NCI-H82 treated with DMSO at 0.1 percent for 48 hours (cell line): ENCODE results near the gene XRCC6.
"Not testable (repeated sequence)": the region's sequence is repeated elsewhere in the genome, so short reads cannot be mapped to it uniquely, and the experiment has no call there.

Experiments
- DNase-seq: peaks from one replicate; lab custom pipeline; 2025; ENCODE audit not compliant: unreplicated experiment; lab: John Stamatoyannopoulos, UW

The XRCC6 gene

GRCh38 chr22:41648432-41648831 lies 27.3 kb downstream of the XRCC6 start:
- DNase-seq, result no peak

DNA sequence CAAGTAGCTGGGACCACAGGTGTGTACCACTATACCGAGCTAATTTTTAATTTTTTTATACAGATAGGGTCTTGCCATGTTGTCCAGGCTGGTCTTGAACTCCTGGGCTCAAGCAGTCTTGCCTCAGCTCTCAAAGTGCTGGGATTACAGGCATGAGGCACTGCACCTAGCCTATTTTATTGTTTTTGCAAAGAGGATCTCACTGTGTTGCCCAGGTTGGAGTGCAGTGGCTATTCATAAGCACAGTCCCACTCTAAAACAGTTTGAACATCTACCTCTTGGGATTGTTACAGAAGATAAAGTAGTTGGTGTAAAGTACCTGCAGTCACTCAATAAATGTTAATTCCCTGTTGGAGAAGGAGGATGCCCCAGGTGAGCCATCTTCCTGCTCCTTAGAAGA lies 29.1 kb downstream of the XRCC6 start:
- no peak for DNase-seq

DNA sequence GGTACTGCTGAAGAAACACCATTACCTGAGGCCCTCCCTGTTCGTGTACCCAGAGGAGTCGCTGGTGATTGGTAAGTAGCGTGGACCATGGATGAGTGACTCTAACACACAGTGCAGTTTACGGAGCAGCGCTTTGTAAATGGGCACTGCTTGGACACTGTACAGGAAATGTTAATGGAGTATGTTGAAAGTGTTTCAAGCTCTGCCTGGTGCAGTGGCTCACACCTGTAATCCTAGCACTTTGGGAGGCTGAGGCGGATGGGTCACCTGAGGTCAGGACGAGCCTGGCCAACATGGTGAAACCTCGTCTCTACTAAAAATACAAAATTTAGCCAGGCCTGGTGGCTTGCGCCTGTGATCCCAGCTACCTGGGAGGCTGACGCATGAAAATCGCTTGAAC lies 29.7 kb downstream of the XRCC6 start:
- no peak for DNase-seq

DNA sequence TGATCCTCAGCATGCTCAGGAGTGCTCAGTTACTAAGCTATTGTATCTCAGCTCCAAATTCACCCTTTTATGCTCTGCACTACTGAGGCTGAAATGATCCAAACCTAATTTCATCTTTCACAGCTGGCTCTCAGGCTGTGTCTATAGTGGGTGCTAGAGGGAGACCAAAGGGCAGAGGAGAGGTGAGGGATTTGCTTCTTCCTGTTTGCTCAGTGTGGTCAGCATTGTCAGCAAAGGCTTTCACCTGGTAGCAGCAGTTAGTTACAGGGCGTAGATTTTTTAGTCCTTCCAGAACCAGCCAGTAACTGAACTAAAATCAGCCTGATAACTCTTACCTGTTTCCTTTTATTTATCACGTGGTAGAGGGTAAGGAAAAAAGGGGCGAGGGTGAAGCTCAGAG lies 33.2 kb downstream of the XRCC6 start:
- DNase-seq, result no peak

DNA sequence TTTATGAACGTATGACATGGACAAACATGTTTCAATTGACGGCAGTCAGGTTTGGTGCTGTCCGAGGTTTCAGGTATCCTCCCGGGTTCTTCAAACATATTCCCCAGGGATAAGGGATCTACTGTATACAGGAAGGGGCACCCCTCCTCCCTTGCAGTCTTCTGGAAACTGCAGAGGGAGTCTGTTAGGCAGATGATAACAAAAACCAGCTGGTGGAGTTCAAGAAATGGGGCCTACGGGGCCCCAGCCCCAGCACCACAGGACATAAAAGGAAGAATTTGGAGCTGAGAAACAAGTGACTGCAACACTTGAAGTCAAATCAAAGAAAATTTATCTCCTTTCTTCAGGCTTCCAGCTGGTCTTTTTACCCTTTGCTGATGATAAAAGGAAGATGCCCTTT lies 35.5 kb downstream of the XRCC6 start:
- no peak for DNase-seq

- no peak for DNase-seq
Measured at GRCh38 chr22:41657709-41658108, 36.6 kb downstream of the XRCC6 start.

DNA sequence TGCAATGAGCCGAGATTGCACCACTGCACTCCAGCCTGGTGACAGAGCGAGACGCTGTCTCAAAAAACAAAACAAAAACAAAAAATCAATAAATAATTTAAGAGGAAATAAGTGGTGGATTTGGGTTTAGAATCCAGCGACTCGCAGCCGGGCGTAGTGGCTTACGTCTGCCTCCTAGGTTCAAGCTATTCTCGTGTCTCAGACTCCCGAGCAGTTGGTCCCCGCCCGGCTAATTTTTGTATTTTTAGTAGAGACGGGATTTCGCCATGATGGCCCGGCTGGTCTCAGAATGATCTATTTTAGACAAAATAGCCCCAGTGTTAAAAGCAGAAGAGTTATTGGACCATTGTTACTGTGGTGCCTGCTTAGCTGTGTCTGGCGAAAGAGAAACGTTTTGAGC lies 37.8 kb downstream of the XRCC6 start:
- no peak for DNase-seq

DNA sequence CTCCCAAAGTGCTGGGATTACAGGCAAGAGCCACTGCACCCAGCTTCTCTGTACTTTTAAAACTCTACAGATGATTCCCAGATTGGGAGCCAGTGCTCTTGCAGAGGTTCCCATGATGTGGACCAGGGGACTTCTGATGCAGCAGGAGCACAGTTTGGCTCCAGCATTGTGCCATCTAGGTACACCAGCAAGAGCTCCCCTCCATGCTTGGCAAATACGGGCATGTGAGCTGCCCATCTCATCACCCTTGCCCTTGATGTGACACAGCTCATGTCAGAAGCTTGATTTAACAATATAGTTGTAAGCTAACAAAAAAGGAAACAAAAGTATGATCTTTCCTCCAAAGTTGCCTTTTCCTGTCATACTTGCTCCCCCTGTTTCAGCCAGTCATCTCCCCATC lies 38.8 kb downstream of the XRCC6 start:
- DNase-seq, result no peak

GRCh38 chr22:41660416-41660815 lies 39.3 kb downstream of the XRCC6 start:
- no peak for DNase-seq

GRCh38 chr22:41661088-41661487 lies 40.0 kb downstream of the XRCC6 start:
- no peak for DNase-seq

DNA sequence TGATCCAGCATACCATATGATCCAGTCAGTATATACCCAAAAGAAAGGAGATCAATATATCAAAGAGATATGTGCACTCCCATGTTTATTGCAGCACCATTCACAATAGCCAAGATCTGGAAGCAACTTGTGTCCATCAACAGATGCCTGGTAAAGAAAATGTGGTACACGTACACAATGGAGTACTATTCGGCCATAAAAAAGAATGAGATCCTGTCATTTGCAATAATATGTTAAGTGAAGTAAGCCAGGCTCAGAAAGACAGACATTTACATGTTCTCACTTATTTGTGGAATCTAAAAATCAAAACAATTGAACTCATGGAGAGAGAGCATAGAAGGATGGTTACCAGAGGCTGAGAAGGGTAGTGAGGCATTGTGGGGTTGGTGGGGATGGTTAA lies 40.6 kb downstream of the XRCC6 start:
- DNase-seq, result no peak

DNA sequence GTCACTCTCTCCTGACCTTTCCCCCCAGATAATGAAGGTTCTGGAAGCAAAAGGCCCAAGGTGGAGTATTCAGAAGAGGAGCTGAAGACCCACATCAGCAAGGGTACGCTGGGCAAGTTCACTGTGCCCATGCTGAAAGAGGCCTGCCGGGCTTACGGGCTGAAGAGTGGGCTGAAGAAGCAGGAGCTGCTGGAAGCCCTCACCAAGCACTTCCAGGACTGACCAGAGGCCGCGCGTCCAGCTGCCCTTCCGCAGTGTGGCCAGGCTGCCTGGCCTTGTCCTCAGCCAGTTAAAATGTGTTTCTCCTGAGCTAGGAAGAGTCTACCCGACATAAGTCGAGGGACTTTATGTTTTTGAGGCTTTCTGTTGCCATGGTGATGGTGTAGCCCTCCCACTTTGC lies 42.5 kb downstream of the XRCC6 start:
- DNase-seq, result not testable (repeated sequence)

DNA sequence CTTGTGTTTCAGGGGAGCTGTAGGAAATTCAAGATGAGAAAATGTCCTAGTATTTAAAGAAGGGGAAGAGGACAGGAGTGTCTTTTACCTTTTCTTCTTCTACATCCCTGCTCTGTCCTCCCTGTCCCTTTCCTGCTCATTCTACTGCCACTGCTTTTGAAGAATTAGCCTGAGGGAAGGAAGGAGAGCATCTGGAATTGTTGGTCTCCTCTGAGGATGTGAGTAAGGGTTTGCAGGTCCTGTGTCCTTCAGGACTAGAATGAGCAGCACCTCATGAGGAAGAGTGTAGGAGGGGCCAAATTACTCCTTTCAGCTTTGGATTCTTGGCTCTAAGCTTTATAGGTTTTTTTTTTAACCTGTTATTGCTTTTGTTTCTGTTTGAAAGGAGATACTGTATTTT lies 43.4 kb downstream of the XRCC6 start:
- no peak for DNase-seq

- no peak for DNase-seq
Measured at GRCh38 chr22:41664951-41665350, 43.9 kb downstream of the XRCC6 start.

DNA sequence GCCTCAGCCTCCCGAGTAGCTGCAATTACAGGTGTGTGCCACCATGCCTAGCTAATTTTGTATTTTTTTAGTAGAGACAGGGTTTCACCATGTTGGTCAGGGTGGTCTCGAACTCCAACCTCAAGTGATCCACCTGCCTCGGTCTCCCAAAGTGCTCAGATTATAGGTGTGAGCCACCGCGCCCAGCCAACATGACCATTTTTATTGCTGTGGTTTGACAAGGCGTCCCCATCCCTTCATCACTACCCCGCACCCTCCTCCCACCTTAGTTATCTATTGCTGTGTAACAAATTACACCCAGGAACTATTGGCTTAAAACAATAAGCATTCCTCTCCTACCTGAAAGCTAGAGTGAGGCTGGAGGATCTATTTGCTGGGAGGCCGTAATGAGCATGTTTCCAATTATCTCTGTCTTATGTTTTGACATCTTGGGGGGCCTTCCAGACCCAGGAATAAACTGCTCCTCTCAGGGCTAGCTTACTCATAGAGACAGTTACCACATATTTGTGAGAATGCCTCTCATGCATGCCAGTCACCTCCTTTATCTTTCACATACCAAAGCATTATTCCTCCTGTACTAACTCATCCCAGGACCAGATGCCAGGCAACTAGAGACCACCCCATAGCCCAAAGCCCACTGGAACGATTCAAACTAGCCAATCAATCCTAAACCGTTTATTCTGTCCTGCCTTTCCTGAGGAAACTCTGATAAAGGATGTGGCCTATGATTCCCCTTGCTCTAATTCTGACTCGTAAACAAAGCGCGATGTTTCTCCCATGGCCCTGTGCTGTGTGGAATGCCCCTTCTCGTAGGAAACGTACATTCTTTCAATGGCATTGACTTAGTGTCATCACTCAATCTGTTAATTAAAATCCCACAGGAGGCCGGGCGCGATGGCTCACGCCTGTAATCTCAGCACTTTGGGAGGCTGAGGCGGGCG lies 48.1 kb downstream of the XRCC6 start:
- DNase-seq, result no peak

GRCh38 chr22:41672096-41672495 lies 51.0 kb downstream of the XRCC6 start:
- DNase-seq, result not testable (repeated sequence)

DNA sequence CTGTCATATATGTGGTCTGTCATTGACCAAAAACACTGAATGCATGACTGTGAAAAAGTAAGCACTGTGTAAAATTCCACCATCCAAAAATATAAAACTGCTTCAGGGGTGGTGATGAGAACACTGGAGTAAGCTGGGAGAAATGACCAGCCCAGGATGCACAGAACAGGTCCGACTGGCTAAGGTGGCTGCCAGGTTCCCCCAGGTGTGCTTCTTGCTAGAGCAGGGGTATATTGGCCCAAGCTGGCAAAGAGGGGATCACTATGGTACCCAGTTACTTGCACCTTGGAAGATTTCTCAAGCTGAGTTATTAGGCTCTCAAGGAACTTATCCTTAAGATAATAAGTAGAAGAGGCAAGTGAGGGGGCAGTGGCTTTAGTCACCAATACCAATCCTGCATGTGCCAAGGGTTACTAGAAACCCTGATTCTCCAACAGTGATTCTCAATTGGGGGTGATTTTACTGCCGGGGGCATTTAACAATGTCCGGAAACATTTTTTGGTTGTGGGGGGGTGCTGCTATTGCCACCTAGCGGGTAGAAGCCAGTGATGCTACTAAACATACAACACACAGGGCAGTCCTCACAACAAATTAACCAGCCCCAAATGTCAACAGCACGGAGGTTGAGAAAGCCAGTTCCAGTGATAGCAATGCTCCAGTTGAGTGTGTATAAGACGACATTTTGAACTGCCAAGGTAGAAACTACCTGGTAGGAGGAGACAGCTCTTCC lies 51.9 kb downstream of the XRCC6 start:
- DNase-seq, result no peak

GRCh38 chr22:41674846-41675340 lies 53.8 kb downstream of the XRCC6 start:
- DNase-seq, result no peak

- DNase-seq, result no peak
Measured at GRCh38 chr22:41676134-41676533, 55.0 kb downstream of the XRCC6 start.

DNA sequence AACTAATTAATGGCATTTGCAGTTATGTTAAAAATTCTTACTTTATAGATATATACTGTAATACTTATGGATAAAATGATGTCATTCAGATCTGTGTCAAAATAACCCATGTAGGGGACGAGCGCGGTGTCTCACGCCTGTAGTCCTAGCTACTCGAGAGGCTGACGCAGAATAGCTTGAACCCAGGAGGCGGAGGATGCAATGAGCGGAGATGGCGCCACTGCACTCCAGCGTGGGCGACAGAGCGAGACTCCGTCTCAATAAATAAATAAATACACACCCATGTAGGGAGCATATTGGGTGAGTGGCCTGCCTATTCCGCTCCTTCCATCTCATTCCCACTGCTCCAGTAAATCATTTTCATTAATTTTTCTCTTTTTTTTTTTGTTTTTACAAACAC lies 60.5 kb downstream of the XRCC6 start:
- DNase-seq, result no peak

DNA sequence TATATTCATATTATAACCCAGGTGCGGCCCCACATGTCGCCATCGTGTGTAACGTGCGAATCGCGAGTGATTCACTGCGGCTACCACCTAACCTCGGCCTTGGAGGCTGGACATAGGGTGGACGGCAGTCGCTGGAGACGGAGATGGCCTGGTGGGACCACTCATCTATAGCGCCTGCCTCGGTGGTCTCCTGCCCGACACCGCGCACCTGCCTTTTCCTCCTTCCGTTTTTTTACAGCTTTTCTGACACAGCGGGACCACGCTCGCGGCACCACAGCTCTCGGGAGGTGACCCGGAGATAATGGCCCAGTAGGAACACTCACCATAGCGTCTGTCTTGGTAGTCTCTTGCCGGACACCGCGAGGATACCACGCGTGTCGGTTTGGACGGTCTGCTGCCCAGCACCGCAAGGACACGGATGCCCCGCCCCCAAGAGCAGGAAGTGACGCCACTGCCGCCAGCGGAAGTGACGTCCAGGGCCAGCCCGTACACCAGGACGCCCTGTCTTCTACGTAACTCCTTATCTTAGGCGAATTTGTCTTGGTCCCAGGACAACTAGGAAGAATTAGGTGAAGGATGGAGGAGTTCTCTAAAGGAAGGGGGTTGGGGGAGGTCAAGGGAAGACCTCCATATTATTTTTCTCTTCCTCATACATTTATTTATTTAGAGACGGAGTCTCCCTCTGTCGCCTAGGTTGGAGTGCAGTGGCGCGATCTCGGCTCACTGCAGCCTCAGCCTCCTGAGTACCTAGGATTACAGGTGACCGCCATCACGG lies 61.1 kb downstream of the XRCC6 start:
- no peak for DNase-seq
